Measurements from ENCODE around the gene YTHDF2. TPM values are rescaled to one million over a fixed set of nuclear protein-coding genes. Genes with fewer than 3 reads are reported as not detected.
"Not testable (repeated sequence)": the region's sequence is repeated elsewhere in the genome, so short reads cannot be mapped to it uniquely, and the experiment has no call there.

YTHDF2 gene
- total and polyA plus RNA-seq, 2 donors from 2014 or later = 38.2 to 61.0 TPM

GRCh38 chr1:28720376-28720775 lies 16.4 kb upstream of the YTHDF2 start:
- H3K9me3 ChIP-seq (ENCODE audit: control insufficient read depth in 2 of 3, insufficient read depth in 1 of 3, low read length in 3 of 3) = no peaks in the 10 kb centered on the region
- intact Hi-C loops (cut with DNase I) = no loop called here
- no peak for DNase-seq
- no peak for FAIRE-seq
- TF ChIP-seq CTCF (IDR thresholded peaks at IDR 0.05; ENCODE audit: borderline replicate concordance, extremely low read depth, insufficient read depth) = no peak
- H3K4me3 ChIP-seq (ENCODE audit: low read length in 3 of 3) = no peak overlapping the region
- no peaks in the 10 kb centered on the region for H3K4me1 ChIP-seq (ENCODE audit: control insufficient read depth in 2 of 3, insufficient read depth in 2 of 3, low read depth in 1 of 3, low read length in 3 of 3)
- H3K36me3 ChIP-seq (ENCODE audit: control insufficient read depth in 2 of 3, insufficient read depth in 3 of 3, low read length in 3 of 3) = no peaks in the 10 kb centered on the region
- no peak overlapping the region for H3K27ac ChIP-seq (ENCODE audit: low read depth in 2 of 2, low read length in 2 of 2)
- H3K27me3 ChIP-seq (ENCODE audit: control insufficient read depth, insufficient read depth, low read length) = no peaks in the 10 kb centered on the region
- H3K9ac ChIP-seq (ENCODE audit: low read length in 3 of 3) = no peak overlapping the region

- H3K4me1 ChIP-seq (ENCODE audit: control insufficient read depth in 2 of 3, insufficient read depth in 2 of 3, low read depth in 1 of 3, low read length in 3 of 3); H3K36me3 ChIP-seq (ENCODE audit: control insufficient read depth in 2 of 3, insufficient read depth in 3 of 3, low read length in 3 of 3); H3K9ac ChIP-seq (ENCODE audit: low read length in 3 of 3); H3K9me3 ChIP-seq (ENCODE audit: control insufficient read depth in 2 of 3, insufficient read depth in 1 of 3, low read length in 3 of 3); FAIRE-seq; H3K27ac ChIP-seq (ENCODE audit: low read depth in 2 of 2, low read length in 2 of 2); DNase-seq; intact Hi-C loops (cut with DNase I); H3K4me3 ChIP-seq (ENCODE audit: low read length in 3 of 3); H3K27me3 ChIP-seq (ENCODE audit: control insufficient read depth, insufficient read depth, low read length): not testable (repeated sequence)
These were observed 14.8 kb upstream of the YTHDF2 start for GRCh38 chr1:28721927-28722326.

DNA sequence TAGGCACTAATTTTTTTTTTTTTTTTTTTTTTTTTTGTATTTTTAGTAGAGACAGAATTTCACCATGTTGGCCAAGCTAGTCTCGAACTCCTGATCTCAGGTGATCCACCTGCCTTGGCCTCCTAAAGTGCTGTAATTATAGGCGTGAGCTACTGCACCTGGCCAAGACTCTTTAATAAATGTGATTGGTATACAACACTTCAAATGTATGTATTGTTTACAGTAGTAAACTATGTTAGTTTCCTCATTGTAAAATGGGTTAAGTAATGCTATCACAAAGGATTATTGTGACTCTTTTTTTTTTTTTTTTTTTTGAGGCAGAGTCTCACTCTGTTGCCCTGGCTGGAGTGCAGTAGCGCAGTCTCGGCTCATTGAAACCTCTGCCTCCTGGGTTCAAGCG lies 11.4 kb upstream of the YTHDF2 start:
- H3K27ac ChIP-seq (ENCODE audit: low read depth in 2 of 2, low read length in 2 of 2); DNase-seq; H3K27me3 ChIP-seq (ENCODE audit: control insufficient read depth, insufficient read depth, low read length); H3K4me3 ChIP-seq (ENCODE audit: low read length in 3 of 3); H3K9me3 ChIP-seq (ENCODE audit: control insufficient read depth in 2 of 3, insufficient read depth in 1 of 3, low read length in 3 of 3); FAIRE-seq; H3K9ac ChIP-seq (ENCODE audit: low read length in 3 of 3); H3K4me1 ChIP-seq (ENCODE audit: control insufficient read depth in 2 of 3, insufficient read depth in 2 of 3, low read depth in 1 of 3, low read length in 3 of 3); intact Hi-C loops (cut with DNase I); H3K36me3 ChIP-seq (ENCODE audit: control insufficient read depth in 2 of 3, insufficient read depth in 3 of 3, low read length in 3 of 3): not testable (repeated sequence)

GRCh38 chr1:28735961-28736449 lies 735 bp upstream of the YTHDF2 start:
- intact Hi-C loops (cut with DNase I) = no loop called here
- DNase-seq (peak in 1 of 5 donors; percentile 71), FAIRE-seq (no peak)
- peaks cover 3 to 15% (median 13%) of the 10 kb centered on the region in 3 donors for H3K4me1 ChIP-seq (ENCODE audit: control insufficient read depth in 2 of 3, insufficient read depth in 2 of 3, low read depth in 1 of 3, low read length in 3 of 3)
- H3K27ac ChIP-seq (ENCODE audit: low read depth in 2 of 2, low read length in 2 of 2) = peak overlapping the region; percentile 91 to 94
- no peaks in the 10 kb centered on the region for H3K27me3 ChIP-seq (ENCODE audit: control insufficient read depth, insufficient read depth, low read length)
- H3K9me3 ChIP-seq (ENCODE audit: control insufficient read depth in 2 of 3, insufficient read depth in 1 of 3, low read length in 3 of 3) = no peaks in the 10 kb centered on the region
- peaks cover 0 to 17% (median 5%) of the 10 kb centered on the region in 3 donors for H3K36me3 ChIP-seq (ENCODE audit: control insufficient read depth in 2 of 3, insufficient read depth in 3 of 3, low read length in 3 of 3)
- peak overlapping the region; percentile 30 to 65 (median 52) for H3K9ac ChIP-seq (ENCODE audit: low read length in 3 of 3)
- no peak for TF ChIP-seq CTCF (IDR thresholded peaks at IDR 0.05; ENCODE audit: borderline replicate concordance, extremely low read depth, insufficient read depth)
- peak overlapping the region; percentile 69 to 87 (median 75) for H3K4me3 ChIP-seq (ENCODE audit: low read length in 3 of 3)
